H1 (cell line): ENCODE measurements around the gene CLMP. TPM values are rescaled to one million over a fixed set of nuclear protein-coding genes. Genes with fewer than 3 reads are reported as not detected.

Experiments
- FOSL1 ChIP-seq: IDR thresholded peaks from 2 replicates; pipeline ENCODE4 v1.6.1; 2011; ENCODE audit warnings: mild to moderate bottlenecking, low read depth, low read length, moderate library complexity; ENCODE audit not compliant: insufficient read depth
- polyA plus RNA-seq, 7 experiments: library from polyadenylated mRNA; depleted of rRNA in 3 of 7; stranded (reverse) in 5 of 7; unstranded in 2 of 7; fragments of >200 nt in 5 of 7; fragments of 200-250 nt in 2 of 7; gene quantifications; 1 replicate in 5 of 7; 2 replicates in 1 of 7; 4 replicates in 1 of 7; pipeline versions ENCODE4 v1.2.1 to v1.2.3, GENCODE V29; 2011 to 2013; ENCODE audit warnings: missing spikeins in 2 of 7, mixed read lengths in 2 of 7
- total RNA-seq: library from RNA; stranded (reverse); fragmentation: NEBNext Ultra II Directional; extraction: Animal tissue kit (Norgen Biotek cat#: 25700); gene quantifications from 2 replicates; pipeline ENCODE4 v1.2.1, GENCODE V29; 2021
- TF ChIP-seq, protein P1 (sequence below): fragments of 300-600 bp; sonication (generic); IDR thresholded peaks from 2 replicates; pipeline ENCODE4 v1.7.1; 2012; ENCODE audit warnings: low read length, moderate library complexity, mild to moderate bottlenecking, inconsistent platforms; ENCODE audit not compliant: insufficient replicate concordance

The CLMP gene
- total and polyA plus RNA-seq, 2 of the 8 experiments (the other 6 are each of a cell fraction or from before 2014, with no cell fraction given): 9.9 to 24.1 TPM

DNA sequence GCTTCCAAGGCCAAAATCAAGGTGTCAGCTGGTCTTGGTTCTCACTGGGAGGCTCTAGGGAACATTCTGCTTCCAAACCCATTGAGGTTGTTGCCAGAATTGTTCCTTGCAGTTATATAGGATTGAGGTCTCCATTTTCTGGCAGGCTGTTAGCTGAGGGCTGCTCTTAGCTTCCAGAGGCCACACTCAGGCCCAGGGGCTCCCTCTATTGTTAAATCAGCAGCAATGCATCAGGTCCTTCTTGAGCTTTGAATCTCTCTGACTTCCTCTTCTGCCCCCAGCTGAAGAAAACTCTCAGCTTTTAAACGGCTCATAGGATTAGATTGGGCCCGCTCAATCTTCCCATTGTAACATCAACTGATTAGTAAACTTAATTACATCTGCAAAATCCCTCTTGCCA lies 174.1 kb downstream of the CLMP start (continued):
- TF ChIP-seq, protein P1, sequence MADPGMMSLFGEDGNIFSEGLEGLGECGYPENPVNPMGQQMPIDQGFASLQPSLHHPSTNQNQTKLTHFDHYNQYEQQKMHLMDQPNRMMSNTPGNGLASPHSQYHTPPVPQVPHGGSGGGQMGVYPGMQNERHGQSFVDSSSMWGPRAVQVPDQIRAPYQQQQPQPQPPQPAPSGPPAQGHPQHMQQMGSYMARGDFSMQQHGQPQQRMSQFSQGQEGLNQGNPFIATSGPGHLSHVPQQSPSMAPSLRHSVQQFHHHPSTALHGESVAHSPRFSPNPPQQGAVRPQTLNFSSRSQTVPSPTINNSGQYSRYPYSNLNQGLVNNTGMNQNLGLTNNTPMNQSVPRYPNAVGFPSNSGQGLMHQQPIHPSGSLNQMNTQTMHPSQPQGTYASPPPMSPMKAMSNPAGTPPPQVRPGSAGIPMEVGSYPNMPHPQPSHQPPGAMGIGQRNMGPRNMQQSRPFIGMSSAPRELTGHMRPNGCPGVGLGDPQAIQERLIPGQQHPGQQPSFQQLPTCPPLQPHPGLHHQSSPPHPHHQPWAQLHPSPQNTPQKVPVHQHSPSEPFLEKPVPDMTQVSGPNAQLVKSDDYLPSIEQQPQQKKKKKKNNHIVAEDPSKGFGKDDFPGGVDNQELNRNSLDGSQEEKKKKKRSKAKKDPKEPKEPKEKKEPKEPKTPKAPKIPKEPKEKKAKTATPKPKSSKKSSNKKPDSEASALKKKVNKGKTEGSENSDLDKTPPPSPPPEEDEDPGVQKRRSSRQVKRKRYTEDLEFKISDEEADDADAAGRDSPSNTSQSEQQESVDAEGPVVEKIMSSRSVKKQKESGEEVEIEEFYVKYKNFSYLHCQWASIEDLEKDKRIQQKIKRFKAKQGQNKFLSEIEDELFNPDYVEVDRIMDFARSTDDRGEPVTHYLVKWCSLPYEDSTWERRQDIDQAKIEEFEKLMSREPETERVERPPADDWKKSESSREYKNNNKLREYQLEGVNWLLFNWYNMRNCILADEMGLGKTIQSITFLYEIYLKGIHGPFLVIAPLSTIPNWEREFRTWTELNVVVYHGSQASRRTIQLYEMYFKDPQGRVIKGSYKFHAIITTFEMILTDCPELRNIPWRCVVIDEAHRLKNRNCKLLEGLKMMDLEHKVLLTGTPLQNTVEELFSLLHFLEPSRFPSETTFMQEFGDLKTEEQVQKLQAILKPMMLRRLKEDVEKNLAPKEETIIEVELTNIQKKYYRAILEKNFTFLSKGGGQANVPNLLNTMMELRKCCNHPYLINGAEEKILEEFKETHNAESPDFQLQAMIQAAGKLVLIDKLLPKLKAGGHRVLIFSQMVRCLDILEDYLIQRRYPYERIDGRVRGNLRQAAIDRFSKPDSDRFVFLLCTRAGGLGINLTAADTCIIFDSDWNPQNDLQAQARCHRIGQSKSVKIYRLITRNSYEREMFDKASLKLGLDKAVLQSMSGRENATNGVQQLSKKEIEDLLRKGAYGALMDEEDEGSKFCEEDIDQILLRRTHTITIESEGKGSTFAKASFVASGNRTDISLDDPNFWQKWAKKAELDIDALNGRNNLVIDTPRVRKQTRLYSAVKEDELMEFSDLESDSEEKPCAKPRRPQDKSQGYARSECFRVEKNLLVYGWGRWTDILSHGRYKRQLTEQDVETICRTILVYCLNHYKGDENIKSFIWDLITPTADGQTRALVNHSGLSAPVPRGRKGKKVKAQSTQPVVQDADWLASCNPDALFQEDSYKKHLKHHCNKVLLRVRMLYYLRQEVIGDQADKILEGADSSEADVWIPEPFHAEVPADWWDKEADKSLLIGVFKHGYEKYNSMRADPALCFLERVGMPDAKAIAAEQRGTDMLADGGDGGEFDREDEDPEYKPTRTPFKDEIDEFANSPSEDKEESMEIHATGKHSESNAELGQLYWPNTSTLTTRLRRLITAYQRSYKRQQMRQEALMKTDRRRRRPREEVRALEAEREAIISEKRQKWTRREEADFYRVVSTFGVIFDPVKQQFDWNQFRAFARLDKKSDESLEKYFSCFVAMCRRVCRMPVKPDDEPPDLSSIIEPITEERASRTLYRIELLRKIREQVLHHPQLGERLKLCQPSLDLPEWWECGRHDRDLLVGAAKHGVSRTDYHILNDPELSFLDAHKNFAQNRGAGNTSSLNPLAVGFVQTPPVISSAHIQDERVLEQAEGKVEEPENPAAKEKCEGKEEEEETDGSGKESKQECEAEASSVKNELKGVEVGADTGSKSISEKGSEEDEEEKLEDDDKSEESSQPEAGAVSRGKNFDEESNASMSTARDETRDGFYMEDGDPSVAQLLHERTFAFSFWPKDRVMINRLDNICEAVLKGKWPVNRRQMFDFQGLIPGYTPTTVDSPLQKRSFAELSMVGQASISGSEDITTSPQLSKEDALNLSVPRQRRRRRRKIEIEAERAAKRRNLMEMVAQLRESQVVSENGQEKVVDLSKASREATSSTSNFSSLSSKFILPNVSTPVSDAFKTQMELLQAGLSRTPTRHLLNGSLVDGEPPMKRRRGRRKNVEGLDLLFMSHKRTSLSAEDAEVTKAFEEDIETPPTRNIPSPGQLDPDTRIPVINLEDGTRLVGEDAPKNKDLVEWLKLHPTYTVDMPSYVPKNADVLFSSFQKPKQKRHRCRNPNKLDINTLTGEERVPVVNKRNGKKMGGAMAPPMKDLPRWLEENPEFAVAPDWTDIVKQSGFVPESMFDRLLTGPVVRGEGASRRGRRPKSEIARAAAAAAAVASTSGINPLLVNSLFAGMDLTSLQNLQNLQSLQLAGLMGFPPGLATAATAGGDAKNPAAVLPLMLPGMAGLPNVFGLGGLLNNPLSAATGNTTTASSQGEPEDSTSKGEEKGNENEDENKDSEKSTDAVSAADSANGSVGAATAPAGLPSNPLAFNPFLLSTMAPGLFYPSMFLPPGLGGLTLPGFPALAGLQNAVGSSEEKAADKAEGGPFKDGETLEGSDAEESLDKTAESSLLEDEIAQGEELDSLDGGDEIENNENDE: no peak
- no peak for TF ChIP-seq FOSL1
- TF ChIP-seq, all 59 proteins: peak for 3
